HG02970 (cell line): Measurements from ENCODE around the gene SETD2.

Source experiments
- ATAC-seq: cut with Tn5 transposase; IDR thresholded peaks from one replicate; pipeline ENCODE4 v1.9.1; 2021; ENCODE audit warnings: mild to moderate bottlenecking, moderate library complexity, moderate number of reproducible peaks; ENCODE audit not compliant: unreplicated experiment, low FRiP score

Gene SETD2

DNA sequence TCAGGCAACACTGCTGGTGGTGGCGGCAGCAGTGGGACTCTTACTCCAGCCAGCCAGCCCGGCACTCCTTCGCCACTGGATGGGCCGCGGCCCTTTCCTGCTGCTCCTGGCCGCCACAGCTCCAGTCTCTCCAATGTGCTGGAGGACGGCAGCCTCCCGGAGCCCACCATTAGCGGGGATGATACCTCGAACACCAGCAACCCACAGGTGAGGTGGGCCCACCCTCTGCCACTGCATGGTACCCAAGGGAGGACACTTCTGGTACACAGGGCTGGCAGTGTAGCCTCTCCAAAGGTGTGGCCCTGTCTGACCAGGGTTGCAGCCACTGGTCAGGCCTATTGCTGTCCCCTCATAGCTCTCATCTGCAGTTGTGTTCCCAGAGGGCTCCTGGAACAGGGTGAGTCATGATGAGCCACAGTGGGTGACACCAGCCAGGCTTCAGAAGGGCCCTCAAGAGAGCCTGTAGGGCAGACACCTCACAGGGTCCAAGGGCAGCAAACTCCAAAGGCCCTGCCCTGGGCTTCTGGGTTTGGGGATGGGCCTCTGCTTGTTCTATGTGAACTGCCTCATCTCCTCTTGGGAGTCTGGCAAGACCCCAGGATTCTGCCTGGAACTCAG lies 163.6 kb downstream of the SETD2 start:
- ATAC-seq: no peak

DNA sequence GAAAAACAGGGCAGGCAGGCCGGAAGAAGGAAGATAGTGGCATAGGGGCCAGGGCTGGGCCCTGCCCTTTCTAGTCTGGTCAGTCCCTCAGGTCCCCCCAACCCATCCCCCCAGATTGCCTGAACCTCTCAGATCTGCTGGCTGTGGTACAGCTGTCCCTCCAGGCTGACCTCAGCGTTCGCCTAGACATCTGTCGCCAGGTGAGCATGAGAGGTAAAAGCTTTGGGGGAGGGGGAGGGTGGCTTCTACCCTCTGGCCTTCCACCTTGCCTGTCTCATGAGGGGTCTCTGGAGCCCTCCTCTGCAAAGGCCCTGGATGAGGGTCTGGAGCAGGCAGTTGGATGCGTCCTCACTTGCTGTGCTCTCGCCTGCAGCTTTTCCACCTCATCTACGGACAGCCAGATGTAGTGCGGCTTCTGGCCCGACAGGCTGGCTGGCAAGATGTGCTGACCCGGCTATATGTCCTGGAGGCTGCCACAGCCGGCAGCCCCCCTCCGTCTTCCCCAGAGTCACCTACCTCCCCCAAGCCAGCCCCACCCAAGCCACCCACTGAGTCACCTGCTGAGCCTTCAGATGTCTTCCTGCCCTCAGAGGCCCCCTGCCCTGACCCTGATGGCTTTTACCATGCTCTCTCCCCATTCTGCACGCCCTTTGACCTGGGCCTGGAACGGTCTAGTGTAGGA lies 164.3 kb downstream of the SETD2 start:
- ATAC-seq: no peak

DNA sequence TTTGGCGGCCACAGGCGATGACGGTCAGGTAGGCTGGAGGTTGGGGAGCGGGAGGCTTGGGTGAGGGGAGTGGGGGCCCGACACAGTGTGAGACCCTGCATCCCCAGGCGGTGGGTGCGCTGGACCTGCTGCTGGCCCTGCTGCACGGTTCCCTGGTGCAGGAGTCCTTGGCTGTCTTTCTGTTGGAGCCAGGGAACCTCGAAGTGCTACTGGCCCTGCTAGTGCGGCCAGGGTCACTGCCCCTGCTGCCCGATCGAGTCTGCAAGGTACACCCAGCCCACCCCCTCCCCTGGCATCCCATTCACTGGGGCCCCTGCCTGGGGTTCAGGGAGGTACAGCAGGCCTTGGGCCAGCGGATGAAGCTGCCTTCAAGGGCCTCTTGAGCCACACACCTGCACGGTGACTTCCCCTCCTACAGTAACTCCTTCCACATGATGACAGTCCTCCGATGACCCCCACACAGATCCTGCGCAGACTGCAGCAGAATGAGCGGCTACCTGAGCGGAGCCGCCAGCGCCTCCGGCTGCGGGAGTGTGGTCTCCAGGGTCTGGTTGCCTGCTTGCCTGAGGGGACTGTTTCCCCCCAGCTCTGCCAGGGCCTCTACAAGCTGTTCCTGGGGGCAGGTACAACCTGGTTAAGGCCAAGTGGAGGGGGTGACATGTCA lies 164.9 kb downstream of the SETD2 start:
- no peak for ATAC-seq

DNA sequence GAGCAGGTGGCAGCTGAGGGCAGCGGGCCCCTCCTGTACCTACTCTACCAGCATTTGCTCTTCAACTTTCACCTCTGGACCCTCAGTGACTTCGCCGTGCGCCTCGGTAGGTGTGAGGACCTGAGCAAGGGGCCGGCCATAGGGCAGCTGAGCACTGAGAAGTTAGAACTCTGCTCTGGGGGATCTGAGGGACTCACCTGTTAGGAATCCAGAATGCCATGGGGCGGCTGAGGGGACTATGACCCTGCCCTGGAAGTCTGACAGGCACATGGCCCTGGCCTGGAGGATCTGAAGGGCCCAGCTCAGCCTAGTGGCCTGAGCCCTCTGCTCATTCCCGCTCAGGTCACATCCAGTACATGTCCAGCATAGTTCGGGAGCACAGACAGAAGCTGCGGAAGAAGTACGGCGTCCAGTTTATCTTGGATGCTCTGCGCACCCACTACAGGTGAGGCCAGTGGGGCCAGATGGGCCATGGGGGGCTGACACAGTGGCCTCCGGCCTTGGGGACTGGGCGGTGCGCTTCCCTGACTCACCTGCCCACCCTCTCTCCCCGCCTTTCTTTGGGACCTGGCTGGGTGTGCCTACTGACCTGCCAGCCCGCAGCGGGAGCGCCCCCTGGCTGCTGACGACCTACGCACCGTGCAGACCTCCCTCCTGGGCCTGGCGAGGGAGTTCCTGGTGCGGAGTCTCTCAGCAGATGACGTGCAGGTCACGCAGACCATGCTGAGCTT lies 165.6 kb downstream of the SETD2 start:
- no peak for ATAC-seq

DNA sequence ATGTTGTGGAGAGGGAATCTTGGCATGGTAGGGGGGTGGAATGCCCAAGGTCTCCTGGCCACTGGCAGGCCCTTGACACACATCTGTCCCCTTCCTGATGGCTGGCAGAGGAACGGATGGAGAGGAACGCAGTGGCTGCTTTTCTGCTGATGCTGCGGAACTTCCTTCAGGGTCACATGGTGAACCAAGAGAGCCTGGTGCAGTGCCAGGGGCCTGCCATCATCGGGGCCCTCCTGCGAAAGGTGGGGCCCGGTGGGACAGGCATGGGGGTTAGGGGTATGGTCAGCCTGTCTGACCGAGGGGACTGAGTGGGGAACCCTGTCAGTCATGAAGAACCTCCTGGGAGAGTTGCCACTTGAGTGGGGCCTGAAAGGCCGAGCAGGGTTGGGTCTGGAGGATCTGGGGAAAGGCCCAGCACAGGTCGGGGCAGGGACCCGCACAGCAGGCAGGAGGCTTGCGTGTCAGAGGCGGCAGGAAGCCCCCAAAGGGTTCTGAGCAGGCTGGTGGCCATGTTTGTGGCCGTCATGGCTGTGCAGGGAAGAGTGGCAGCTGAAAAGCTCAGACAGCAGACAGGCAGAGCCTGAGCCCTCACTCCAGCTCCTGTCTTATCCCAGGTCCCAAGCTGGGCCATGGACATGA lies 166.3 kb downstream of the SETD2 start:
- no peak for ATAC-seq

DNA sequence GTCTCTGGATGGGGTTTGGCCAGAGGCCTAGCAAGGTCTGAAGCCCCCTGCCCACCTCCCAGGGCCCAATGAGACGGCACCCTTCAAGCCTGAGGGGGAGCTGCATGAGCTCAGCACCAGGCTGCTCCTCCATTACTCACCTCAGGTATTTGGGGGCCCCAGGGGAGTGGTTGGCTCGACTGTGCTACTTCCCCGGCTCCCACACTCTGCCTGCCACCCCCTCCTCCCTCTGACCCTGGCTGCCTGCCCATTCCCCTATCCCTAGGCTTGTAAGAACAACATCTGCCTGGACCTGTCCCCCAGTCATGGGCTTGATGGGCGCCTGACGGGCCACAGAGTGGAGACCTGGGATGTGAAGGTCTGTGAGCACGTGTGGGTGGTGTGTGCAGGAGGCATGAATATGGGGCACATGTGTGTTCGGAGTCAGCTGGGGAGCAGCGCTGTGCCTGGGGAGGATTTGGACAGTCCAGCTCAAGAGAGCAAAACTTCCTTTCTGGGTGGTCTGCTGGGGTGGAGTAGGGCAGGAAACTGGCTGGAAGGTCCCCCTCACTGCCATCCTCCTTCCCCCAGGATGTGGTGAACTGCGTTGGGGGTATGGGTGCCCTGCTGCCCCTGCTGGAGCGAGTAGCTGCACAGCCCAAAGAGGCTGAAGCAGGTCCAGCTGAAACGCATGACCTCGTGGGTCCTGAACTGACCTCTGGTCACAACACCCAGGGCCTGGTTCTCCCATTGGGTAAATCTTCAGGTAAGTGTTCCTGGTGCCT lies 167.0 kb downstream of the SETD2 start:
- ATAC-seq: no peak

DNA sequence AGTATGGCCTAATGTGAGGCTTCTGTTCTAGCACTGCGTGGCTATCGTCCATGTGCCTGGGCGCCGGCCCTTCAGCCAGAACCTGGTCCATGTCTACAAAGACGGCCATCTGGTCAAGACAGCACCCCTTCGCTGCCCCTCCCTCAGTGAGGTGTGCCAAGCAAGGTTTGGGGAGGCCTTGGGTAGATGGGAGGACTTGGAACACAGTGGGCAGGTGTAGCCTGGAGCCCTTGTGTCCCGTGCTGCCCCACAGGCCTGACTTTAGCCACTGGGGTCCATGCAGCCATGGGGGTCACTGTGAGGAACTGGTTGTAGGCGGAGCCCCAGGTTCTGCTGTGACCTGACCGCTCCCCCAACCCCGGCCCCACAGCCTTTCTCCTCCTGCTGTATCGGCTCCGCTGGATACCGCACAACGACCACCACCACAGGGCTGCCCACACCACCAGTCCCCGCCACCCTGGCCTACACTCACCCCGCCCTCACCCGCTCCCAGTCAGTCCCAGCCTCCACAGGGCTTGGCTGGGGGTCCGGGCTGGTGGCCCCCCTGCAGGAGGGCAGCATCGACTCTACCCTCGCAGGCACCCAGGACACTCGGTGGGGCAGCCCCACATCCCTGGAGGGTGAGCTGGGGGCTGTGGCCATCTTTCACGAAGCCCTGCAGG lies 167.9 kb downstream of the SETD2 start:
- ATAC-seq: no peak

DNA sequence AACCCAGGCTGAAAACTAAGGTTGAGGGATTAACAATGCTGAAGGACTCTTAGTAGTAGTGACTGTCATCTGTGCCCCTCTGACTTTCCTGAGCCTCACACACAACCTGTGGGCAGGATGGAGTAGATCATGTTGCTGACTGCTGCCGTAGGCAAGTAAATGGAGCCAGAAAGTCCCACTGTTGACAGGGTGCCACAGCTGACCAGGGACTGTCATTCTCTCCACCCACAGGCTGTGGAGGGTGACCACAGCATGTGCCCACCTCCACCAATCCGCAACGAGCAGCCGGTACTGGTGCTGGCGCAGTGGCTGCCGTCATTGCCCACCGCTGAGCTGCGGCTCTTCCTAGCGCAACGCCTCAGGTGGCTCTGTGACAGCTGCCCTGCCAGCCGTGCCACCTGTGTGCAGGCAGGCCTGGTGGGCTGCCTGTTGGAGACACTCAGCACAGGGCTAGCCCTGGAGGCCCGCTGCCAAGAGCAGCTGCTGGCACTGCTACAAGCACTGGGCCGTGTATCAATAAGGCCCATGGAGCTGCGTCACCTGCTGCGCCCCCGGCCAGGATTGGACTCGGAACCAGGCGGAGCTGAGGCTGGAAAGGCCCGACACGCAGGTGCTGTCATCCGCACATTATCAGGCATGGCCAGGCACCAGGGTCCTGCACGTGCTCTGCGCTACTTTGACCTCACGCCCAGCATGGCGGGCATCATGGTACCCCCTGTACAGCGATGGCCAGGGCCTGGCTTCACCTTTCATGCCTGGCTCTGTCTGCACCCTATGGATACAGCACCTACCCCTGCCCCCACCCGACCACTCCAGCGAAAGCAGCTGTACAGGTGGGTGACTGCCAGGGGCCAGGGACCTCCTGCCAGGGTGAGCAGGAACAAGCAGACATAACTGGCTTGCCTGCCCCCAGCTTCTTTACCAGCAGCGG lies 168.8 kb downstream of the SETD2 start:
- ATAC-seq: no peak

DNA sequence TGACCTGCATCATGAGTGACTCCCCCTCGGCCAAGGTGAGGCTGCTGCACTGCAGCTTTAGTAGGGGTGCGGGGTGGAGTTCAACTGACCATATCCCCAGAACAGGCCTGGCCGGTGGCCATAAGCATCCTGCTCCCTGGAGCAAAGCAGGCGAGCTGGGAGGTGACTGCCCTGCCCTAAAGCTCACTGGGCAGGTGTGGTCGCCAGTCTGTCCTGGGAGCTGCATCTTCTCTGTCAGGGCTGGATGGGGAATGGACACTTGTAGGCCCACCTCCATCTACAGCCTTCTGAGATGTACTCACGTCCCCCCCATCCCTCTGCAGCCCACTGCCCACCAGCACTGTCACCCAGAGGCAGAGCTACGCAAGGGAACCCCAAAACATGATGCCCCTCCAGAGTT lies 169.9 kb downstream of the SETD2 start:
- ATAC-seq: no peak

DNA sequence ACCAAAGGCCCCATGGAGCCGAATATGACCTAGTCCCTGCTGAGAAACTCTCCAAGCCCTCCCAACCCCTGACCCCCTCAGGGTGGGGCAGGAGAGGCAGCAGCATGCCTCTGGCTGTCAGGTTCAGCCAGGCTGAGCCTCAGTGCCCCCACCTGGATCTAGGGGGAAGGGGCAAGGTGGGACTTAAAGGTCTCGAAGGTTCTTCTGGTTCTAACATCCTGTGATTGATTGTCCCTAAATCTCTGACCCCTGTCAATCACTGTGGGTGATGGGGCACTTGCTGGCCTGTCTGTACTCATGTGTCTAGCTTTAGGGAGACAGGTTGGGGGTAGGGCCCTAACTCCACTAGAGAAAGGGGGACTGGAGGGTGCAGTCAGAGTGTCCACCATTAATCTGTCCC lies 170.6 kb downstream of the SETD2 start:
- no peak for ATAC-seq

DNA sequence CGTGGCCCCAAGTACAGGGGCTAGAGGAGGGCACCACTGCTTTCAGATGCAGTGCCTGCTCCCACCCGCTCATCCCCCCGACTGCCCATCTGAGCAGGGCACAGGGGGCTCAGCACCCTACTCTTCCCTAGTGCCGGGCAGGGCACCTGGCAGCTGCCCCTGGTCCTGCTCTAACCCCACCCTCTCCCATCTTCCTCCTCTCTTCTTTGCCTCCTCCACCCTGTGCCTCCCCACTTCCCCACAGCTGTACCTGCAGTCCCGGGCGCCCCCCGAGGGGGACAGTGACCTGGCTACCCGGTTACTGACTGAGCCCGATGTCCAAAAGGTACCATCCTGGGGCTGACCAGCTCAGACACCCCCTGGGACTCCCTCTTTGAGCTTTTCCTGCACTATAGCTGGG lies 171.7 kb downstream of the SETD2 start:
- ATAC-seq: no peak

DNA sequence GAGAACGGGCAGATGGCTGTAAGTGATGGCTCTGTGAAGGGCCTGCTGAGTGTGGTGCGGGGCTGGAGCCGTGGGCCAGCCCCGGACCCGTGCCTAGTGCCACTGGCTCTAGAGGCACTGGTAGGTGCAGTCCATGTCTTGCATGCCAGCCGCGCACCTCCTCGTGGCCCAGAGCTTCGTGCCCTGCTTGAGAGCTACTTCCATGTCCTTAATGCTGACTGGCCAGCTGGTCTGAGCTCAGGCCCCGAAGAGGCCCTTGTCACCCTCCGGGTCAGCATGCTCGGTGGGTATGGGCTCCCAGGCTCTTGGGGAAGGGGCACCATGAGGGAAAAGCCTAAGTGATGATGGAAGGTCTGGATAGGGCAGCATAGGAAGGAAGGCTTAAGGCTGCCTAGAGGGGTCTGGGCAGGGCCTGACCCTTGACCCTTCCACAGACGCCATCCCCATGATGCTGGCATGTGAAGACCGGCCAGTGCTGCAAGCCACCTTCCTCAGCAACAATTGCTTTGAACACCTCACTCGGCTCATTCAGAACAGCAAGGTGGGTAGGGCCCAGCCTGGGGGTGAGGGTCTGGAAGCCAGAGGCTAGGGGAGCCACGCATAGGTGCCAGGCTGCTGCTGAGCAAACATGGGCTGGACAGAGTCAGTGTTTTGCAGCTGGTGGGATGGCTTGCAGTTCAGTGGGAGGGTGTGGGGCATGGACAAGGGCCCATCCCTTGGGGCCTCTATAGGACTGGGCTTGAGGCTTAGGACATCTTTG lies 172.3 kb downstream of the SETD2 start:
- no peak for ATAC-seq

DNA sequence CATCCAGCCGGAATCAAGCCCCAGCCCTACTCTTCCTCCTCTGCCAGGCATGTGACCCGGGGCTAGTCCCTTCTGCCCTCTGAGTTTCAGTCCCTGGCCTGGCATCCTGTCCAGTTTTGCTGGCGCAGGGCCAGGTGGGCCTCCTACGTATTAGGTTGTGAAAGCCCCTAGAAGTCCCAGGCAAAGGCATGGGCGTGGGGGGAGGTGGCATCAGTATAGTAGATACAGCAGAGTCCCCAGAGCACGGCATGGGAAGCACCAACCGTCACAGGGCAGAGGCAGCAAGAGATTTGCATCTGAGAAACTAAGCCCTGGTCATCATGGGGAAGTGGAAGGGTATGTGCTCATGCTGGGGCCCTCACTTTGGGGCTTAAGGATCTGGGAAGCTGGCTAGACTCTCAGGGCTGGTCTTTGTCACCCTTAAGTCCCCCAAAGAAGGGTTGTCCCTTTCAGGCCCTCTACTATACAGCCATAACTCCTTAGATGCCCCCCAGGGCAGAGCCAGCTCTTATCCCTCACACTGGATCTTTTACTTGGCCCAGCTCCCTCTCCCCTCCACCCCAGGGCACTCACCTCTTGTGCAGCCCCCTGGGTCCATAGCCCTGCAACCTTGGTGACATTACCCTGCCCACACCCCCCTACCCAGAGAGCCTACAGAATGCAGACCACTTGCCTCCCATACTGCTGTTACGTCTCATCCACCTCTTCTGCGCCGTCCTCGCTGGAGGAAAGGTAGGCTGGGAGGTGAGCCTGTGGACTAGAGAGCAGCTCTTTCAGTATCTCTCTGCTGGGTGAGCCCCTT lies 173.1 kb downstream of the SETD2 start:
- no peak for ATAC-seq

DNA sequence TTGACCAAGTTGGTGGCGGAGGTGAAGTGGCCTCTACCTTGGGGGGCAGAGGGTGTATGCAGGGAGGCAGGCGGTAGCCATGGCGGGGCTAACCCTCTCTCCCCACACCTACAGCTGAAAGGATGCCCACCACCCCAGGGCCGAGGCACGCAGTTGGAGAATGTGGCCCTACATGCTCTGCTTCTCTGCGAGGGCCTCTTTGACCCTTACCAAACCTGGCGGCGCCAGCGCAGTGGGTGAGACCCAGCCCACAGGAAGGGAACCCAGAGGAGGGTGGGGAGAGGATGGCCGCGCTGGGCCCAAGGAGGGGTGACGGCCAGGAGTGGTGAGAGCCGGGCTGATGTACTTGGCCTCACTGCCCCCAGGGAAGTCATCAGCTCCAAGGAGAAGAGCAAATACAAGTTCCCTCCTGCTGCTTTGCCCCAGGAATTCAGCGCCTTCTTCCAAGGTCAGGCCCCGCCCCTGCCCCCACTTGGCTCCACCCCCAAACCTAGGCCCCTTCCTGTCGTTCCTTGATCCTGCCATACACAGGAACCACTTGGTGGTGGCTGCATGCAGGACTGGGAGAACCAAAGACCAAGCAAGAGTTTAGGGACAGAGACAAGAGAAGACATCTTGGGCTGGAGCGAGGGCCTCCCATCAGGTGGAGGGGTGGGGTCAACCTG lies 174.6 kb downstream of the SETD2 start:
- ATAC-seq: no peak

DNA sequence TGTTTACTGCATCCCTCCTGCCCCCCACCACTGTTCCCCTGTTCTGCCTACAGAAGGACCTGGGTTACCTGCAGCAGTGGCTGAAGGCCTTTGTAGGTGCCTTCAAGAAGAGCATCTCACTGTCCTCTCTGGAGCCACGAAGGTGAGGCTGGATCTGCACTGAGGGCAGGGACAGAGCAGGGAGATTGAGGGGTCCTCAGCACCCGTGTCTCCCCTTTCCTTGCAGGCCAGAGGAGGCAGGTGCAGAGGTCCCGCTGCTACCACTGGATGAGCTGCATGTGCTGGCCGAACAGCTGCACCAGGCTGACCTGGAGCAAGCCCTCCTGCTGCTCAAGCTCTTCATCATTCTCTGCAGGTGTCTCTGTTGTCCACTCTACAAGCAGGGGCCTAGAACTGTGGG lies 175.3 kb downstream of the SETD2 start:
- no peak for ATAC-seq

DNA sequence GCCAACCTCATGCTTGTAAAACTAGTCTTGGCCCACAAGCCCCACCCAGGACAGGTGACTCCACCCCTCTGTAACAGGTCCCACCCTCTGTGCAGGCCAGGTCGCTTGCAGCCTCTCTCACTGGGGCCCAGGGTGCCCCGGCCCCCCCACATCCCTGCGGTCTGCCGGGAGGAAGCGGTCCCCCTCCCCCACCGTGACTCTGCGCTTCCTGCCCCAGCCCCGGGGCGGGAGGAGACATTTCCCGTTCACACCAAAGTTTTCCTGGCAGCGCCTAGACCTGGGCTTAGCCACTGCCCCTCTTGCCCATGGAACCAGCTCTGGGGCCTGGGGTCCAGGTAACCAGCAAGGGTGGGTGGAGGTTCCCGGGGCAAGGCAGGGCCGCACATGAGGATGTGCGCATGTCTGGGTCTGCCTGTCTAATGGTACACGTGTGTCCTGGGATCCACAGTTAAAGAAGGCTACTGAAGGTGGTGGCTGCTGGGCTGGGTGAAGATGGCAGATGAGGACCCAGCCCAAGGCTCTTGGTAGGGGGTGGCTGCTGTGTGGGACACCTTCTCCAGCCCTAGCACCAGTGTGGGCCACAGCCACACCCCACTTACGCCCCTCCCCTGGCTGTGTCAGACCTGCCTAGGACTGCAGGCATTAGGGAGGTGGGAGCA lies 176.0 kb downstream of the SETD2 start:
- ATAC-seq: no peak
